H1 (cell line): Measurements from ENCODE around the gene PTPRE. TPM values are rescaled to one million over a fixed set of nuclear protein-coding genes. Genes with fewer than 3 reads are reported as not detected.

Source experiments
- CTCF ChIA-PET: fragments of 300-600 bp; sonication (Branson Sonifier 250); formaldehyde crosslinking; loops from one replicate; lab custom pipeline; 2021; ENCODE audit not compliant: partially characterized antibody; lab: Charles Lee
- POLR2A ChIA-PET: fragments of 300-600 bp; sonication (Branson Sonifier 250); formaldehyde crosslinking; loops from one replicate; lab custom pipeline; 2021; ENCODE audit warnings: inconsistent platforms; ENCODE audit not compliant: partially characterized antibody; lab: Charles Lee
- DNase-seq, 2 experiments: peaks; one replicate each; pipeline versions ENCODE4 v3.0.0 to v3.0.0-alpha.2; 2010 to 2022; ENCODE audit warnings: low spot score in 2 of 2, low read depth in 1 of 2, mixed read lengths in 1 of 2
- FAIRE-seq: peaks from 2 replicates; lab custom pipeline; 2011; peaks lifted over from hg19 to GRCh38; lab: Jason Lieb, UNC
- H2AFZ ChIP-seq: 2 replicates; pipeline ENCODE4 v1.8.1; 2012; ENCODE audit warnings: low read length, inconsistent platforms
- H2AK5ac ChIP-seq: 2 replicates; pipeline ENCODE4 v1.6.1; 2013; ENCODE audit warnings: low read depth, low read length
- H2BK120ac ChIP-seq: replicated peaks from 2 replicates; pipeline ENCODE3; 2013; ENCODE audit warnings: low read depth, low read length, inconsistent platforms
- H2BK12ac ChIP-seq: 2 replicates; pipeline ENCODE4 v1.6.1; 2013; ENCODE audit warnings: low read depth, low read length
- H2BK15ac ChIP-seq: 2 replicates; pipeline ENCODE4 v1.6.1; 2013; ENCODE audit warnings: low read length
- H2BK20ac ChIP-seq: 2 replicates; pipeline ENCODE4 v1.6.1; 2013; ENCODE audit warnings: low read length
- H2BK5ac ChIP-seq: 2 replicates; pipeline ENCODE4 v1.6.1; 2013; ENCODE audit warnings: low read depth, low read length
- H3K14ac ChIP-seq: 2 replicates; pipeline ENCODE4 v1.6.1; 2013; ENCODE audit warnings: inconsistent platforms; ENCODE audit not compliant: insufficient read length
- H3K18ac ChIP-seq: 2 replicates; pipeline ENCODE4 v1.6.1; 2013; ENCODE audit warnings: low read length; ENCODE audit errors: extremely low read depth
- H3K23ac ChIP-seq: 2 replicates; pipeline ENCODE4 v1.6.1; 2013; ENCODE audit warnings: inconsistent platforms; ENCODE audit not compliant: insufficient read length
- H3K23me2 ChIP-seq: 2 replicates; pipeline ENCODE4 v1.6.1; 2013; ENCODE audit warnings: low read depth, low read length
- H3K27ac ChIP-seq: 2 replicates; pipeline ENCODE4 v1.6.1; 2011; ENCODE audit warnings: low read depth, low read length, inconsistent platforms
- H3K27me3 ChIP-seq, 4 experiments: replicated peaks in 1 of 4; 1 replicate in 1 of 4; 2 replicates in 3 of 4; pipeline versions ENCODE4 v1.6.1 to v1.8.1; 2011 to 2013; ENCODE audit warnings: low read length in 3 of 4, mild to moderate bottlenecking in 3 of 4, inconsistent platforms in 2 of 4, mixed read lengths in 2 of 4, moderate library complexity in 1 of 4; ENCODE audit not compliant: control insufficient read depth in 3 of 4, insufficient read depth in 3 of 4; ENCODE audit errors: extremely low read depth in 1 of 4
- H3K36me3 ChIP-seq, 4 experiments: 2 replicates each; pipeline versions ENCODE4 v1.6.1 to v1.8.1; 2011 to 2013; ENCODE audit warnings: mild to moderate bottlenecking in 4 of 4, low read length in 3 of 4, moderate library complexity in 2 of 4, control low read depth in 1 of 4, inconsistent platforms in 1 of 4; ENCODE audit not compliant: insufficient read depth in 4 of 4, control insufficient read depth in 2 of 4
- H3K4ac ChIP-seq: replicated peaks from 2 replicates; pipeline ENCODE3; 2013; ENCODE audit warnings: low read length, low read depth, mixed read lengths, inconsistent platforms; ENCODE audit not compliant: insufficient read length
- H3K4me1 ChIP-seq, 4 experiments: replicated peaks in 1 of 4; 1 replicate in 1 of 4; 2 replicates in 3 of 4; pipeline versions ENCODE4 v1.6.1 to v1.8.1; 2011 to 2013; ENCODE audit warnings: low read length in 3 of 4, inconsistent platforms in 2 of 4, mixed read lengths in 1 of 4; ENCODE audit not compliant: insufficient read depth in 4 of 4, control insufficient read depth in 3 of 4
- H3K4me2 ChIP-seq, 2 experiments: 2 replicates each; pipeline versions ENCODE4 v1.6.1 to v1.8.1; 2011 to 2013; ENCODE audit warnings: low read depth in 2 of 2, low read length in 2 of 2, control low read depth in 1 of 2, inconsistent platforms in 1 of 2, mild to moderate bottlenecking in 1 of 2; ENCODE audit not compliant: insufficient read depth in 1 of 2
- H3K4me3 ChIP-seq, 4 experiments: fragments of 200-600, 300-600 bp in 1 of 4; sonication (generic), shearing (Covaris generic), sonication (Bioruptor Twin) in 1 of 4; 2 replicates each; pipeline versions ENCODE4 v1.5.1 to v1.8.1; 2011 to 2016; ENCODE audit warnings: low read length in 4 of 4, low read depth in 3 of 4, control low read depth in 2 of 4, inconsistent platforms in 2 of 4, mild to moderate bottlenecking in 2 of 4, mixed read lengths in 1 of 4, moderate library complexity in 1 of 4; ENCODE audit not compliant: insufficient read depth in 2 of 4; ENCODE audit errors: extremely low read depth in 1 of 4
- H3K56ac ChIP-seq: replicated peaks from 2 replicates; pipeline ENCODE3; 2013; ENCODE audit warnings: low read depth, mild to moderate bottlenecking, mixed read lengths, low read length, inconsistent platforms; ENCODE audit not compliant: insufficient read length
- H3K79me1 ChIP-seq: 2 replicates; pipeline ENCODE4 v1.6.1; 2013; ENCODE audit warnings: low read depth, low read length, control low read depth
- H3K79me2 ChIP-seq, 2 experiments: 2 replicates each; pipeline versions ENCODE4 v1.6.1 to v1.8.1; 2012 to 2013; ENCODE audit warnings: low read length in 2 of 2, mild to moderate bottlenecking in 2 of 2, inconsistent platforms in 1 of 2; ENCODE audit not compliant: insufficient read depth in 2 of 2, control insufficient read depth in 1 of 2
- H3K9ac ChIP-seq, 4 experiments: replicated peaks in 1 of 4; 1 replicate in 1 of 4; 2 replicates in 3 of 4; pipeline versions ENCODE4 v1.6.1 to v1.8.1; 2011 to 2013; ENCODE audit warnings: low read depth in 3 of 4, low read length in 3 of 4, control low read depth in 2 of 4, mild to moderate bottlenecking in 2 of 4, moderate library complexity in 2 of 4, inconsistent platforms in 1 of 4; ENCODE audit errors: extremely low read depth in 1 of 4
- H3K9me3 ChIP-seq, 2 experiments: 2 replicates each; pipeline versions ENCODE4 v1.6.1 to v1.8.1; 2012 to 2013; ENCODE audit warnings: mild to moderate bottlenecking in 2 of 2, moderate library complexity in 2 of 2, control low read depth in 1 of 2, inconsistent platforms in 1 of 2, low read depth in 1 of 2, low read length in 1 of 2, mixed read lengths in 1 of 2; ENCODE audit not compliant: insufficient read depth in 2 of 2
- H4K20me1 ChIP-seq, 2 experiments: replicated peaks in 1 of 2; 2 replicates each; pipeline versions ENCODE3 to v1.8.1; 2011 to 2013; ENCODE audit warnings: inconsistent platforms in 2 of 2, low read length in 2 of 2, mild to moderate bottlenecking in 1 of 2; ENCODE audit not compliant: insufficient read depth in 2 of 2, control insufficient read depth in 1 of 2
- H4K5ac ChIP-seq: 2 replicates; pipeline ENCODE4 v1.6.1; 2013; ENCODE audit warnings: low read length, low read depth, mixed read lengths, inconsistent platforms; ENCODE audit not compliant: insufficient read length
- H4K8ac ChIP-seq: 2 replicates; pipeline ENCODE4 v1.8.0; 2013; ENCODE audit warnings: mild to moderate bottlenecking, moderate library complexity, low read length, inconsistent platforms; ENCODE audit not compliant: insufficient read depth; ENCODE audit errors: extremely low read depth
- H4K91ac ChIP-seq: replicated peaks from 2 replicates; pipeline ENCODE3; 2013; ENCODE audit warnings: low read length, mixed read lengths, inconsistent platforms; ENCODE audit not compliant: insufficient read length
- EZH2 ChIP-seq: fragments of 200-600 bp; sonication (generic); IDR thresholded peaks from 2 replicates; pipeline ENCODE4 v1.7.1; 2012; ENCODE audit warnings: low read depth, mild to moderate bottlenecking, moderate library complexity, low read length, inconsistent platforms; ENCODE audit not compliant: severe bottlenecking
- GABPA ChIP-seq: IDR thresholded peaks from 2 replicates; pipeline ENCODE4 v1.6.1; 2011; ENCODE audit warnings: mild to moderate bottlenecking, low read length, moderate library complexity, borderline replicate concordance; ENCODE audit not compliant: insufficient read depth
- PHF8 ChIP-seq: fragments of 200-600 bp; sonication (generic); conservative IDR thresholded peaks from 2 replicates; pipeline ENCODE4 v1.7.1; 2012; ENCODE audit warnings: low read depth, mild to moderate bottlenecking, inconsistent platforms, low read length, moderate library complexity
- POLR2AphosphoS5 ChIP-seq: IDR thresholded peaks from 2 replicates; pipeline ENCODE4 v1.6.1; 2011; ENCODE audit warnings: low read depth, low read length
- RAD21 ChIP-seq, 2 experiments: IDR thresholded peaks in 1 of 2; conservative IDR thresholded peaks in 1 of 2; 2 replicates each; pipeline ENCODE4 v1.6.1; 2011; ENCODE audit warnings: low read depth in 2 of 2, low read length in 2 of 2, improper control_type of control experiment in 1 of 2, inconsistent platforms in 1 of 2, mild to moderate bottlenecking in 1 of 2, moderate library complexity in 1 of 2
- SIN3A ChIP-seq, 2 experiments: IDR thresholded peaks in 1 of 2; conservative IDR thresholded peaks in 1 of 2; 2 replicates each; pipeline ENCODE4 v1.6.1; 2011 to 2012; ENCODE audit warnings: low read length in 2 of 2, improper control_type of control experiment in 1 of 2, low read depth in 1 of 2, mild to moderate bottlenecking in 1 of 2
- SIX5 ChIP-seq: IDR thresholded peaks from 2 replicates; pipeline ENCODE4 v1.6.1; 2011; ENCODE audit warnings: mild to moderate bottlenecking, low read depth, low read length
- SP2 ChIP-seq: IDR thresholded peaks from 2 replicates; pipeline ENCODE4 v1.6.1; 2012; ENCODE audit warnings: mild to moderate bottlenecking, low read length, inconsistent platforms
- SRF ChIP-seq: IDR thresholded peaks from 2 replicates; pipeline ENCODE4 v1.6.1; 2011; ENCODE audit warnings: mild to moderate bottlenecking, low read depth, low read length, moderate library complexity
- SUZ12 ChIP-seq: fragments of 200-600 bp; sonication (generic); IDR thresholded peaks from 2 replicates; pipeline ENCODE4 v1.6.1; 2012; ENCODE audit warnings: mild to moderate bottlenecking, inconsistent platforms, low read length, moderate library complexity, mixed read lengths
- WGBS, 2 experiments: shearing (Covaris generic) in 1 of 2; methylation state at CpG; one replicate each; pipeline versions ENCODE4 v1.1.6 to v1.1.7; 2013 to 2015; ENCODE audit warnings: low lambda C conversion rate in 2 of 2, mixed read lengths in 2 of 2, inconsistent platforms in 1 of 2, low coverage in 1 of 2, missing lambda C conversion rate in 1 of 2; ENCODE audit not compliant: insufficient replicate concordance in 2 of 2, insufficient coverage in 1 of 2, insufficient read length in 1 of 2; ENCODE audit errors: extremely low coverage in 1 of 2, missing lambda C conversion rate in 1 of 2; 5-methylcytosine and 5-hydroxymethylcytosine counted together
- polyA plus RNA-seq, 7 experiments: library from polyadenylated mRNA; depleted of rRNA in 3 of 7; stranded (reverse) in 5 of 7; unstranded in 2 of 7; fragments of >200 nt in 5 of 7; fragments of 200-250 nt in 2 of 7; gene quantifications; 1 replicate in 5 of 7; 2 replicates in 1 of 7; 4 replicates in 1 of 7; pipeline versions ENCODE4 v1.2.1 to v1.2.3, GENCODE V29; 2011 to 2013; ENCODE audit warnings: missing spikeins in 2 of 7, mixed read lengths in 2 of 7
- total RNA-seq: library from RNA; stranded (reverse); fragmentation: NEBNext Ultra II Directional; extraction: Animal tissue kit (Norgen Biotek cat#: 25700); gene quantifications from 2 replicates; pipeline ENCODE4 v1.2.1, GENCODE V29; 2021
- TF ChIP-seq, protein P1 (sequence below), 3 experiments: IDR thresholded peaks; 1 replicate in 2 of 3; 2 replicates in 1 of 3; pipeline versions ENCODE4 v1.5.1 to v1.6.1; 2011; ENCODE audit warnings: low read length in 3 of 3, mild to moderate bottlenecking in 3 of 3, inconsistent platforms in 2 of 3, low read depth in 1 of 3, moderate library complexity in 1 of 3; ENCODE audit not compliant: insufficient read depth in 1 of 3; ENCODE audit errors: control extremely low read depth in 1 of 3

Gene PTPRE
- total and polyA plus RNA-seq, 2 of the 8 experiments (the other 6 are each of a cell fraction or from before 2014, with no cell fraction given): 0.33 to 0.54 TPM

DNA sequence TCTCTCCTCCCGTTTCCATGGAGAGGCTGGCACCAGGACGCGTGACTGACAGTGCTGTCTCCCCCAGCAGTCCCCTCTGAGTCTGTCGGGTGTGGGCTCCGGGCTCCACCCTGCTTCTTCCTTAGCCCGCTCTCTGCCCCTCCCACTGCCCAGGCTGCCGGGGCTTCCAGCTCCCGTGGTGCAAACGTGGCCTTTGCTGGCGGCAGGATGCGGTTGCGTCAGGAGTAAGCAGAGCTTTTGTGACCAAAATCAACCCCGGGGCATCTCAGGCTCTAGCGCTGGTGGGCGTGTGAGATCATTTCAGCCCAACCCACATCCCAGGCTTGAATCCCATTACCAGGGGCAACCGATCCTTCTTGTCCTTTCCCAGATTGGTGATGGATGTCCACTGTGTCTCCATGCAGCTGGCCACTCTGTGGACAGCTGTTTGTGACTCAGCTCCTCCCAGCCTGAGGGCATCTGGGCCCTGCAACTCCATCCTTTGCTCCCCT, 28.2 kb downstream of the PTPRE start:
- H3K23ac ChIP-seq: no peak overlapping the region
- no peak overlapping the region for H3K18ac ChIP-seq
- peaks cover 0 to 3% (median 0%) of the 10 kb centered on the region in 4 experiments; a peak in 1 of 7 replicates for H3K4me1 ChIP-seq
- H2AFZ ChIP-seq: no peak overlapping the region
- no peak overlapping the region for H3K14ac ChIP-seq
- no peak overlapping the region for H3K4ac ChIP-seq
- no peak overlapping the region for H3K9ac ChIP-seq
- FAIRE-seq (no peak), DNase-seq (no peak)
- no peaks in the 10 kb centered on the region for H3K9me3 ChIP-seq
- H4K20me1 ChIP-seq: no peaks in the 10 kb centered on the region
- no peak overlapping the region for H4K91ac ChIP-seq
- no peak overlapping the region for H4K8ac ChIP-seq
- H3K4me2 ChIP-seq: no peak overlapping the region
- no peak overlapping the region for H2BK12ac ChIP-seq
- no peak overlapping the region for H3K4me3 ChIP-seq
- H2BK120ac ChIP-seq: no peak overlapping the region
- 94% methylated on average over 15 of the region's 16 CpGs; no CpG with 5 or more reads in 1 of the 2 experiments for WGBS, 2 experiments
- ChIA-PET CTCF (interaction anchor here (0.5 to 2.8 kb wide), 8 partner anchors 10 to 959 kb away, joined by 3 to 12 read pairs (median 4); partner anchors contain the start of gene PTPRE), POLR2A (no interaction called here)
- no peak overlapping the region for H3K27ac ChIP-seq
- no peak overlapping the region for H2BK20ac ChIP-seq
- no peak overlapping the region for H3K56ac ChIP-seq
- no peaks in the 10 kb centered on the region for H3K79me2 ChIP-seq
- H3K79me1 ChIP-seq: no peaks in the 10 kb centered on the region
- no peak overlapping the region for H2BK5ac ChIP-seq
- no peak overlapping the region for H2BK15ac ChIP-seq
- no peak overlapping the region for H4K5ac ChIP-seq
- H3K23me2 ChIP-seq: no peaks in the 10 kb centered on the region
- H2AK5ac ChIP-seq: no peak overlapping the region
- H3K36me3 ChIP-seq: no peaks in the 10 kb centered on the region
- H3K27me3 ChIP-seq: no peaks in the 10 kb centered on the region
- TF ChIP-seq, protein P1, sequence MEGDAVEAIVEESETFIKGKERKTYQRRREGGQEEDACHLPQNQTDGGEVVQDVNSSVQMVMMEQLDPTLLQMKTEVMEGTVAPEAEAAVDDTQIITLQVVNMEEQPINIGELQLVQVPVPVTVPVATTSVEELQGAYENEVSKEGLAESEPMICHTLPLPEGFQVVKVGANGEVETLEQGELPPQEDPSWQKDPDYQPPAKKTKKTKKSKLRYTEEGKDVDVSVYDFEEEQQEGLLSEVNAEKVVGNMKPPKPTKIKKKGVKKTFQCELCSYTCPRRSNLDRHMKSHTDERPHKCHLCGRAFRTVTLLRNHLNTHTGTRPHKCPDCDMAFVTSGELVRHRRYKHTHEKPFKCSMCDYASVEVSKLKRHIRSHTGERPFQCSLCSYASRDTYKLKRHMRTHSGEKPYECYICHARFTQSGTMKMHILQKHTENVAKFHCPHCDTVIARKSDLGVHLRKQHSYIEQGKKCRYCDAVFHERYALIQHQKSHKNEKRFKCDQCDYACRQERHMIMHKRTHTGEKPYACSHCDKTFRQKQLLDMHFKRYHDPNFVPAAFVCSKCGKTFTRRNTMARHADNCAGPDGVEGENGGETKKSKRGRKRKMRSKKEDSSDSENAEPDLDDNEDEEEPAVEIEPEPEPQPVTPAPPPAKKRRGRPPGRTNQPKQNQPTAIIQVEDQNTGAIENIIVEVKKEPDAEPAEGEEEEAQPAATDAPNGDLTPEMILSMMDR (IDR thresholded peaks at IDR 0.05; ENCODE audit: control extremely low read depth in 1 of 3, insufficient read depth in 1 of 3, low read depth in 1 of 3, low read length in 3 of 3): no peak
- TF ChIP-seq PHF8 (no peak), POLR2AphosphoS5 (no peak), GABPA (no peak), SIN3A (conservative IDR thresholded peaks at IDR 0.05 in 1 of 2, IDR thresholded peaks at IDR 0.05 in 1 of 2; ENCODE audit: low read depth in 1 of 2, low read length in 2 of 2) (no peak), SUZ12 (no peak), SRF (no peak), RAD21 (IDR thresholded peaks at IDR 0.05 in 1 of 2, conservative IDR thresholded peaks at IDR 0.05 in 1 of 2; ENCODE audit: low read depth in 2 of 2, low read length in 2 of 2) (no peak), EZH2 (no peak), SP2 (no peak), SIX5 (no peak)
